GM12892 (cell line): ENCODE data around the gene SLIT3.

Source experiments
- DNase-seq: peaks from one replicate; pipeline ENCODE4 v3.0.0; 2011; ENCODE audit not compliant: insufficient read length
- FAIRE-seq: peaks from 2 replicates; lab custom pipeline; 2011; peaks lifted over from hg19 to GRCh38; lab: Jason Lieb, UNC
- POLR2A ChIP-seq: IDR thresholded peaks from 2 replicates; pipeline ENCODE4 v1.6.1; 2011; ENCODE audit warnings: low read depth, low read length, control low read depth
- POLR2AphosphoS5 ChIP-seq: IDR thresholded peaks from 2 replicates; pipeline ENCODE4 v1.6.1; 2011; ENCODE audit warnings: low read depth, low read length, control low read depth
- TAF1 ChIP-seq: IDR thresholded peaks from 2 replicates; pipeline ENCODE4 v1.6.1; 2011; ENCODE audit warnings: low read depth, mild to moderate bottlenecking, control low read depth, low read length, borderline replicate concordance

Gene SLIT3

DNA sequence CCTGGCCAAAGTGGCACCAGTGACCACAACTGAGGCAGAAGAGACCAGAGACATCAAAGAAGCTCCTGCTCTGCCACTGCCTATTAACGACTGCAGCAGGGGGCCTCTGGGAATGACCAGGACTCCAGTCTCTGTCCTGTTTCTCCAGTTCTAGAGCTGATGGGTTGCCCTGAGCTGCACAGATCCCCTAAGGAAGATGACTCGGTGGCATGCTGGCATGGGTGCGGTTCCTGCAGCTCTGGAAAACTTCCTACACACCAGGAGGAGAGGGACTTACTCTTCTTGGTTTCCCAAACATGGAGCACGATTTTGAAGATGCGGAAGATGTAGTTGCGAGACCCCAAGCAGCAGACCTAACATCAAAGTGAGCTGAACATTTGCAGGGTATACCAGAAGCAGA, 2.7 kb downstream of the SLIT3 start:
- no peak for TF ChIP-seq TAF1
- TF ChIP-seq POLR2AphosphoS5: no peak
- no peak for TF ChIP-seq POLR2A
- FAIRE-seq (no peak), DNase-seq (no peak)

DNA sequence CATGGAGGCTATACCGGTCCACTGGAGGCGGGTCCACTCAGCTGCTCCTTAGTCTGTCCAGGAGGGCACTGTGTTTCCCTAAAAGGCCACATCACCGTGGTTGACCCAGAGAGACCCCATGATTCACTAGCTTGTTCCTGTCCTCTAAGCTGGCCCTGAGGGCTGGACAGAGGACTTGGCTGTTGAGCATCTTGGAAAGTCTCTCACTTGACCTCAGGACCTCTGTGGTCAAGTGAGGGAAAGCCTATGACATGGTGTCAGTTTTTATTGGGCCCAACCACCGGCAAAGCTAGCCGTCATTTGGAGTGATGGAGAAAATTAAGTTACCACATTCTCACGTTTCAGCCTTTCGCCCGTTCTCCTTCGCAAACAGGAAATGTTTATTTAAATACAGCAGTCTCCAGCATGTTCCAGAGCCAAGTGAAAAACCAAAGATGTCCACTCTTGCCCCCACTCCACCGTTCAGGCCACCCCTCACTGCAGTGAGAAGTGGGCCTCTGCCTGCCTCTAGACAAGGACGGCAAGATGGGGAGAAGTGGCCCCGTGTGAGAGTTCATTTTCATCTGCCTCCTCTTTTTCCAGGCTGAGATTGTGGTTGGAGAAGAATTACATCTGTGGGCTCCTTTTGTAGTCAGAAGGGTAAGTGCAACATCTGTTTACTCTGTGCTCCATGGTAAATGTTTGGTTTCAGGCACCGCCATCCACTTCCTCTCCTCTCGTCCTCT, 4.4 kb downstream of the SLIT3 start:
- no peak for FAIRE-seq
- TF ChIP-seq POLR2A: no peak
- no peak for TF ChIP-seq TAF1
- no peak for TF ChIP-seq POLR2AphosphoS5
- no peak for DNase-seq

DNA sequence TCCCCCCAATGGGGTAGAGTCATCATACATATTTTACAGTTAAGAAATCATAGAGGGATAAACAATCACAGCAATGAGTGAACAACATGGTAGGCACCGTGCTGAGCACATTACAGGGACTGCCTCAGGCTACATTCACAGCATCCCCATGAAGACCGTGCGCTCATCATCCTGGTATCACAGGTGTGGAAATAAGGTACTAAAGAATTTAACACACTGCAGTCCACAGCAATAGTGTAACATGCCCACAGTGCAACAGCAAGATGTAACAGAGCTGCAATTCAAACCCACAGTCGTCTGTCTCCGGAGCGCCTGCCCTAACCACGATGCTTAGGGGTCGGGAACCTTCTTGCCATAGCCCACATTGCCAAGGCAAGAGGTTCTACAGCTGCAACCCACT, 5.6 kb downstream of the SLIT3 start:
- DNase-seq (no peak), FAIRE-seq (no peak)
- TF ChIP-seq TAF1 (no peak), POLR2AphosphoS5 (no peak), POLR2A (no peak)

DNA sequence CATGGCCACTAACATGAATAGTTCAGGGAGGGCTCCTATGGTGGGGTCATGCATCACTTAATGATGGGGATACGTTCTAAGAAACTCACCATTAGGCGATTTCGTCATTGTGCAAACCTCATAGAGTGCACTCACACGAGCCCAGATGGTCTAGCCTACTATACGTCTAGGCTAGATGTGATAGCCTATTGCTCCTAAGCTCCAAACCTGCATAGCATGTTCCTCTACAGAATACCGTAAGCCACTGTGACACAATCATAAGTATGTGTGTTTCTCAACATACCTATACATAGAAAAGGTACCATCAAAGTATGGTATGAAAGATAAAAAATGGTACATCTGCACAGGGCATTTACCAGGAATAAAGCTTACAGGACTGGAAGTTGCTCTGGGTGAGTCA, 6.3 kb downstream of the SLIT3 start:
- FAIRE-seq (no peak), DNase-seq (no peak)
- TF ChIP-seq TAF1 (no peak), POLR2AphosphoS5 (no peak), POLR2A (no peak)

DNA sequence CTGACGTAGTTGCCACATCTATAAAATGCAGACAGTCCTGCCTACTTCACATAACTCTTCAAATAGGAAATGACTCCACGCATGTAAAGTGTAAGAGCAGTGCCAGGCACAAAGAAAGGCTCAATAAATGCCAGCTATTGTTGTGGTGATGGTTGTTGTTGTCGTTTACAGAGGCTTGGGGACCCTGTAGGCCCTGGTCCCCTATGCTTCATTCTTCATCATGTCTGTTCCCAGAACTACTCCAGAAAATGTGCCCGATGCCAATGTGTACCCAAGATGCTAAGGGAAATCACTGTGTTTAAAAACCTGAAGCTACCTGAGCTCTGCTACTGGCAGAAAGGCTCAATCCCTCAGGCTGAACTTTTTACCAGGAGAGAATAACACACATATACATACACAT, 9.1 kb downstream of the SLIT3 start:
- DNase-seq (no peak), FAIRE-seq (no peak)
- TF ChIP-seq POLR2AphosphoS5 (no peak), POLR2A (no peak), TAF1 (no peak)

DNA sequence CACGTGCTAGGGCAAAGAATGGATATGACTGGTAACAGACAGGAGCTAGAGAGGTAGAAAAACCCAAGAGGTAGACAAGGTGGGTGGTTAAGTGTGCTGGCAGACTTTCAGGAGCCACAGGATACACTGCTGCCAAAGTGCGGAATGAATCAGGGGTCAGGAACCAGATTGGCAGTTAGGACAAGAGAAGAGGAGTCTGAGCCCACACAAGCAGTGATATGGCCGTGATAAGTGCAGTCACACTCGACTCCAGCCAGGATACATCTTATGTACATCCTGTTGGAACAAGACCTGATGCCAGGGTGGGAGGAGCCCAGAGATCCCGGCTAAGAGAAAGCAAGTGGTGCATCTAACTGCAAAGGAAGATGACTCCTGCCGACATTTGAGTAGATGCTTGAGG, 10.0 kb downstream of the SLIT3 start:
- no peak for FAIRE-seq
- no peak for DNase-seq
- TF ChIP-seq POLR2A (no peak), POLR2AphosphoS5 (no peak), TAF1 (no peak)

DNA sequence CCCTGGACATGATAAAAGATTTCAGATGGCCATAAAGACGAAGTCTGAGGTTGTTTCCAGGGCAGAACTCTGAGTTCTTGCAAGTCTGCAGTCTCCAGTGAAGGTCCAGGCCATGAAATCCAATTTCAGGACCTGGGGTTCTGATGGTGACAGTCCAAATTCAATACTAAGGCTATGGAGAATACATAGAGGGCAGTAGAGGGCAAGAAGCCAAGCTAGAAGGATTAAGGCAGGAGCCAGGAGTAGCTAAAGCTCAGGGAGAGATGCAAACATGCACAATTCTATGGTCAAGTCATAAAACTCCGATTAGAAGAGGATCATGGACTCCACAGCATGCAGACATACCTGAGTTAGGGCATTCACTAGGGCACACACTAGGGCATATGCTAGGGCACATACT, 11.4 kb downstream of the SLIT3 start:
- FAIRE-seq: no peak
- DNase-seq: no peak
- no peak for TF ChIP-seq POLR2AphosphoS5
- TF ChIP-seq POLR2A: no peak
- TF ChIP-seq TAF1: no peak

DNA sequence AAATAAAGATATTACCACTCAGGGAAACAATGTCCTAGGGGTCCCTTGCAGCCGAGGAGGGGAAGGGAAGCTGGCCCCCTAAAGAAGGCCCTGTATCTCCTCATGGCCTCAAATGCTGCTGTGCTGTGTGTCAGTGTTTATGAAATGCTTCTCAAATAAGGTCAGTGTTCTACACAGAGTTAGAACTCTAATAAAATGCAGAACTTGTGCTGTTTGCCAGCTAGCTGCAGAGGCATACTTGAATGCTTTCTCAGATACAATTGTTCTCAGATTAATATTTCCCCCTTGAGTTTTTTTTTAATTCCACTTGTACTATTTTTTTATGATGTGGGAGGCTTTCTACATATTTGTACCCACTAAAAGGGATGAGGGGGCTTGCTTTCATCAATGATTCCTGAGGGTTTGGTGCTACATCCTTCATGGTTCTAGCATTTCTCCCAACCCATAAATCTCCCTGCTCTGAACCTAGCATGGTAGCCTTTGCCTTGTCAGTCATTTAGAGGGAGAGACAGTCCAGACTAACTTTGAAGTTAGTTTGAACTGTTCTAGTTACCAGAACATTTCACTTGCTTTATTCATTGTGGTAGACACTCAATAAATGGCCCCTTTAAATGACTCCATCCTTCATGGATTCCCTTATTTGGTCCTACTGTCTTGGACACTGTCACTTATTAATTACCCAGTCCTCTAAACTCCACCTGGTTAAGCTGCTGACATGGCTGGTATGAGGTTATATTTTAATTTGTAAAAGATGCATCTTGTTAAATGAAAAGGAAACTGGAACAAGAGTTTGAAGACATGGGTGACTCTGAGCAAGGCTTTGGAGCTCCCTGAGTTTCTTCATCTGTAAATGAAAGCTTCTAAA, 12.6 kb downstream of the SLIT3 start:
- FAIRE-seq (no peak), DNase-seq (no peak)
- TF ChIP-seq POLR2A (no peak), TAF1 (no peak), POLR2AphosphoS5 (no peak)

DNA sequence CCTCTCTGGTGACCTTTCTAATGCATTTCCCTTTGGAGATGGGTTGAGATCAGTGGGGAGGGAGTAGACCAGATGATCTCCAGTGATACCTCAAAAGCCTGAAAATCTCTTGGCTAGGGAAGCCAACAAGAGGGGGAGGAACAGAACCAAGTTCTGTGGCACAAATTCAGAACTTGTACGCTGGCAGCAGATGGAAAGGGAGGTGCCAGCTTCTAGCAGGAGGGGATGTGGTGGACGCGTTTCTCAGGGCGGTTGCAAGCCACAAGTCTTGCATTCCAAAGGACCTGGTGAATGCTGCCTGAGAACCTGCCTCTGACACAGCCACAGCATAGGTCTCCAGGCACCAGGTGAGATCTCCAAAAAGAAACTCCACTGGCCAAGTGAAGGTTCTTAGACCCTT, 13.4 kb downstream of the SLIT3 start:
- FAIRE-seq (no peak), DNase-seq (no peak)
- TF ChIP-seq TAF1: no peak

DNA sequence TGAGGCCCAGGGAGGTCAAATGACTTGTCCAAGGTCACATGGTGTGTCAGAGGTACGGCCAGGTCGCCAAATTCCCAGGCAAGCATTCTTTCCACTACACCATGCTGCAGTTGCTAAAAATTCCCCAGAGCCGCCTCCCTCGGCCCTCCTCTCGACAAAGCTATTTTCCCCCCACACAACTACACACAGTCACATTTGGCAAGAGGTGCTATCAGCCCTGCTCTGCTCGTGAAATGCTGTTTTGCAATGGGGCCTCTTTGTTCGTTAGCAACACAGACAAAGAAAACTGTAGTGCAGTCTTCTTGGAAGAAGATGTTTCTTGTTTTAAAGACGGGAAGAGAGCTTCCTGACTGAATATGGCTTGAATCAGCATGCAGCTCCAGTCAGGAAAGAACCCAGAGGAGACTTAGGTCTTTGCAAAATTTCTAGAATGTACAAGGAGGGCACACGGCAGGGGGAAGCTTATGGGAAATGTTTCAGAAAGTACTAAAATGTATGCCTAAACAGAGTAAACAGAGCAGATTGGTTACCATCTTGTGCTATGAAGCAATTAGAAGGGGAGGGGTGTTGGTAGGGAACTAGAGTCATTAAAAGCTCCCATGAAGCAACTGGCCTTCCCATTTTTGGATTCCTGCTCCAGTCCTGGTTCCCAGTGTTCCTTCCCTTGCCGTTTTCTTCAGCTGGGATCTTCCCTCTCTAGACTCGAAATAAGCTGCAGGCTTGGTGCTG, 14.2 kb downstream of the SLIT3 start:
- DNase-seq (no peak), FAIRE-seq (no peak)

DNA sequence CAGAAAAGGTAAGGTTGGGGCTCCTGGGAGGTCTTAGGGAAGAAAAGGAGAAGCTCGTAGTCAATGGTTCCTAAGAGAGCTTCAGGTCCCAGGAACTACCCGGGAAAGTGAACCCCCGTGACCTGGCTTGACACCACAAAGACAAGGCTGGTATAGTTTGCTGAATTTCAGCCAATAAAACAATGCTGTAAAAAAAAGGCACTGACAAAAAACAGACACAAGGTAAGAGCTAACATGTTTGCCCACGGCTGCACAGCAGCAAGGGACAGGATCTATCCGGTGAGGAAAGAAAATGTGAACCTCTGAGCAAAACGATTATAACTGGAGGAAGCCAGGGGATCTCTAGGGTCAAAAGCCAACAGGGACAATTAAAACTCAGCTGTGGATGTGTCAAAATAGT, 17.1 kb downstream of the SLIT3 start:
- FAIRE-seq (no peak), DNase-seq (no peak)
- TF ChIP-seq POLR2A (no peak), POLR2AphosphoS5 (no peak), TAF1 (no peak)

More for the DNA sequence above, 14.2 kb downstream of the SLIT3 start:
- TF ChIP-seq TAF1: no peak
- no peak for TF ChIP-seq POLR2AphosphoS5
